GM23338 (cell line): ENCODE results near the gene CAV2. TPM values are rescaled to one million over a fixed set of nuclear protein-coding genes. Genes with fewer than 3 reads are reported as not detected.

Experiments
- ATAC-seq: fragments of 200-7000 bp; cut with Tn5 transposase; 3 replicates; pipeline ENCODE4 v1.9.1; 2020
- DNase-seq: peaks from one replicate; pipeline ENCODE4 v3.0.0-alpha.2; 2015; ENCODE audit warnings: low spot score
- H2AFZ ChIP-seq: fragments of 200-600 bp; sonication (generic); 2 replicates; pipeline ENCODE4 v1.8.0; 2016; ENCODE audit warnings: antibody characterized with exemption, mild to moderate bottlenecking, moderate library complexity
- H3F3A ChIP-seq: fragments of 200-600 bp; sonication (generic); replicated peaks from 2 replicates; pipeline ENCODE4 v1.8.0; 2017; ENCODE audit warnings: antibody characterized with exemption, mixed run types, low read depth
- H3K27ac ChIP-seq: fragments of 200-600 bp; sonication (generic); 2 replicates; pipeline ENCODE4 v1.6.1; 2016; ENCODE audit warnings: low read depth
- H3K27me3 ChIP-seq: fragments of 200-600 bp; sonication (generic); 2 replicates; pipeline ENCODE4 v1.8.0; 2016; ENCODE audit warnings: mild to moderate bottlenecking, mixed run types, moderate library complexity; ENCODE audit not compliant: insufficient read depth
- H3K36me3 ChIP-seq: fragments of 200-600 bp; sonication (generic); 2 replicates; pipeline ENCODE4 v1.8.0; 2016; ENCODE audit warnings: mild to moderate bottlenecking; ENCODE audit not compliant: insufficient read depth
- H3K4me1 ChIP-seq: fragments of 200-600 bp; sonication (generic); 2 replicates; pipeline ENCODE4 v1.8.0; 2016; ENCODE audit warnings: mild to moderate bottlenecking, moderate library complexity; ENCODE audit not compliant: insufficient read depth
- H3K4me2 ChIP-seq: fragments of 200-600 bp; sonication (generic); 2 replicates; pipeline ENCODE4 v1.7.1; 2017; ENCODE audit warnings: mixed run types
- H3K4me3 ChIP-seq: fragments of 200-600 bp; sonication (generic); 2 replicates; pipeline ENCODE4 v1.6.1; 2016; ENCODE audit warnings: mixed run types
- H3K79me2 ChIP-seq: fragments of 200-600 bp; sonication (generic); replicated peaks from 2 replicates; pipeline ENCODE4 v1.8.0; 2017; ENCODE audit warnings: mild to moderate bottlenecking; ENCODE audit not compliant: insufficient read depth
- H3K9me2 ChIP-seq: fragments of 200-600 bp; sonication (generic); 2 replicates; pipeline ENCODE4 v1.8.0; 2017; ENCODE audit not compliant: insufficient read depth
- H4K20me1 ChIP-seq: fragments of 200-600 bp; sonication (generic); replicated peaks from 2 replicates; pipeline ENCODE4 v1.8.0; 2017; ENCODE audit warnings: mild to moderate bottlenecking; ENCODE audit not compliant: insufficient read depth
- H3K27ac Mint-ChIP-seq: 2 replicates; pipeline ENCODE4 v1.8.0; 2020; ENCODE audit warnings: inconsistent platforms, mild to moderate bottlenecking, moderate library complexity, mixed read lengths
- H3K27me3 Mint-ChIP-seq: 3 replicates; pipeline ENCODE4 v1.8.0; 2022; ENCODE audit warnings: low read depth, mild to moderate bottlenecking, moderate library complexity, mixed read lengths, inconsistent platforms; ENCODE audit not compliant: insufficient read depth, poor library complexity
- H3K36me3 Mint-ChIP-seq: 3 replicates; pipeline ENCODE4 v1.8.0; 2021; ENCODE audit warnings: low read depth, mild to moderate bottlenecking, inconsistent platforms, moderate library complexity, mixed read lengths
- H3K4me1 Mint-ChIP-seq: 3 replicates; pipeline ENCODE4 v1.8.0; 2020; ENCODE audit warnings: mild to moderate bottlenecking, inconsistent platforms, mixed read lengths
- H3K4me3 Mint-ChIP-seq: 3 replicates; pipeline ENCODE4 v1.8.0; 2021; ENCODE audit warnings: moderate library complexity, mild to moderate bottlenecking, inconsistent platforms, mixed read lengths
- H3K9me3 Mint-ChIP-seq: 3 replicates; pipeline ENCODE4 v1.8.0; 2020; ENCODE audit warnings: moderate library complexity, mild to moderate bottlenecking, inconsistent platforms, mixed read lengths
- CREB1 ChIP-seq: fragments of 250-450 bp; sonication (Bioruptor Pico); IDR thresholded peaks from 2 replicates; pipeline ENCODE4 v1.5.0; 2020; ENCODE audit warnings: low read depth, mild to moderate bottlenecking, moderate library complexity
- CTCF ChIP-seq, 2 experiments: fragments of 200-600 bp in 1 of 2; sonication (generic) in 1 of 2; conservative IDR thresholded peaks; 2 replicates each; pipeline versions ENCODE4 v1.5.1 to v1.6.1; 2016 to 2017; ENCODE audit warnings: antibody characterized with exemption in 2 of 2, low read depth in 2 of 2, mild to moderate bottlenecking in 2 of 2, moderate library complexity in 1 of 2
- EZH2 ChIP-seq: fragments of 200-600 bp; sonication (generic); IDR thresholded peaks from one replicate; pipeline ENCODE4 v1.8.0; 2017; ENCODE audit warnings: antibody characterized with exemption, mild to moderate bottlenecking, low read depth; ENCODE audit not compliant: unreplicated experiment
- EZH2phosphoT487 ChIP-seq: fragments of 200-600 bp; sonication (generic); IDR thresholded peaks from one replicate; pipeline ENCODE4 v1.8.1; 2018; ENCODE audit warnings: antibody characterized with exemption; ENCODE audit not compliant: unreplicated experiment
- JUNB ChIP-seq: IDR thresholded peaks from one replicate; pipeline ENCODE4 v1.6.1; 2016; ENCODE audit warnings: antibody characterized with exemption; ENCODE audit not compliant: unreplicated experiment
- NANOG ChIP-seq: IDR thresholded peaks from 2 replicates; pipeline ENCODE4 v1.6.1; 2016; ENCODE audit warnings: antibody characterized with exemption, borderline replicate concordance
- POLR2AphosphoS5 ChIP-seq: IDR thresholded peaks from 2 replicates; pipeline ENCODE4 v1.6.1; 2016; ENCODE audit warnings: antibody characterized with exemption, low read depth
- REST ChIP-seq: IDR thresholded peaks from one replicate; pipeline ENCODE4 v1.6.1; 2018; ENCODE audit warnings: antibody characterized with exemption; ENCODE audit not compliant: unreplicated experiment
- ZNF114 ChIP-seq: fragments of 250-450 bp; sonication (Bioruptor Pico); IDR thresholded peaks from 2 replicates; pipeline ENCODE4 v1.5.0; 2020; ENCODE audit warnings: mild to moderate bottlenecking, moderate library complexity
- ZNF462 ChIP-seq: fragments of 250-450 bp; sonication (Bioruptor Pico); IDR thresholded peaks from 2 replicates; pipeline ENCODE4 v1.5.0; 2020; ENCODE audit warnings: mild to moderate bottlenecking, moderate library complexity
- polyA plus RNA-seq: library from polyadenylated mRNA; unstranded; fragments of >200 nt; fragmentation: Nextera tagmentation; extraction: Ambion mirVana; gene quantifications from 2 replicates; pipeline ENCODE4 v1.2.1, GENCODE V29; 2016
- total RNA-seq: library from RNA; depleted of rRNA; stranded (reverse); fragments of >200 nt; shearing (Covaris generic); gene quantifications from 2 replicates; pipeline ENCODE4 v1.2.3, GENCODE V29; 2014

Gene CAV2
- total and polyA plus RNA-seq, 2 experiments from 2014 or later, result 4.2 to 6.6 TPM

GRCh38 chr7:116538138-116538537 lies 38.6 kb downstream of the CAV2 start:
- Histone ChIP-seq H3K4me2 (no peak overlapping the region), H2AFZ (no peak overlapping the region), H3K9me2 (no peaks in the 10 kb centered on the region), H3K27ac (no peak overlapping the region), H3K36me3 (no peaks in the 10 kb centered on the region), H3K79me2 (no peaks in the 10 kb centered on the region), H3K4me3 (no peak overlapping the region), H4K20me1 (no peaks in the 10 kb centered on the region), H3K4me1 (no peaks in the 10 kb centered on the region), H3K27me3 (no peaks in the 10 kb centered on the region), H3F3A (no peaks in the 10 kb centered on the region)
- no peak for TF ChIP-seq EZH2phosphoT487
- TF ChIP-seq EZH2, result no peak
- Mint-ChIP-seq H3K9me3 (no peaks in the 10 kb centered on the region; the same call in 2 of the 3 replicates), H3K27me3 (no peaks in the 10 kb centered on the region), H3K27ac (no peak overlapping the region), H3K4me3 (no peak overlapping the region), H3K4me1 (no peaks in the 10 kb centered on the region), H3K36me3 (no peaks in the 10 kb centered on the region)
- ATAC-seq (no peak), DNase-seq (no peak)

- no peaks in the 10 kb centered on the region for H3K36me3 Mint-ChIP-seq
- ATAC-seq (no peak), DNase-seq (no peak)
- no peak overlapping the region for H3K27ac Mint-ChIP-seq
- H3K27me3 Mint-ChIP-seq, result no peaks in the 10 kb centered on the region
- Histone ChIP-seq H3K36me3 (no peaks in the 10 kb centered on the region), H3F3A (no peaks in the 10 kb centered on the region), H3K4me2 (no peak overlapping the region), H2AFZ (no peak overlapping the region), H4K20me1 (no peaks in the 10 kb centered on the region), H3K27ac (no peak overlapping the region), H3K4me3 (no peak overlapping the region), H3K9me2 (no peaks in the 10 kb centered on the region), H3K4me1 (no peaks in the 10 kb centered on the region), H3K79me2 (no peaks in the 10 kb centered on the region), H3K27me3 (no peaks in the 10 kb centered on the region)
- H3K9me3 Mint-ChIP-seq, result no peaks in the 10 kb centered on the region; the same call in 2 of the 3 replicates
- no peak overlapping the region for H3K4me3 Mint-ChIP-seq
- no peaks in the 10 kb centered on the region for H3K4me1 Mint-ChIP-seq
- no peak for TF ChIP-seq JUNB
- TF ChIP-seq REST, result no peak
- TF ChIP-seq POLR2AphosphoS5, result no peak
- no peak for TF ChIP-seq CREB1 (CRISPR knock-in tag)
- TF ChIP-seq NANOG, result no peak
- no peak for TF ChIP-seq ZNF114 (CRISPR knock-in tag)
- TF ChIP-seq ZNF462, result no peak
- TF ChIP-seq CTCF (conservative IDR thresholded peaks at IDR 0.05; ENCODE audit: low read depth in 2 of 2), result no peak
Measured at GRCh38 chr7:116539879-116540278, 40.3 kb downstream of the CAV2 start.
